ENCODE results near the gene DHX8.

DNA sequence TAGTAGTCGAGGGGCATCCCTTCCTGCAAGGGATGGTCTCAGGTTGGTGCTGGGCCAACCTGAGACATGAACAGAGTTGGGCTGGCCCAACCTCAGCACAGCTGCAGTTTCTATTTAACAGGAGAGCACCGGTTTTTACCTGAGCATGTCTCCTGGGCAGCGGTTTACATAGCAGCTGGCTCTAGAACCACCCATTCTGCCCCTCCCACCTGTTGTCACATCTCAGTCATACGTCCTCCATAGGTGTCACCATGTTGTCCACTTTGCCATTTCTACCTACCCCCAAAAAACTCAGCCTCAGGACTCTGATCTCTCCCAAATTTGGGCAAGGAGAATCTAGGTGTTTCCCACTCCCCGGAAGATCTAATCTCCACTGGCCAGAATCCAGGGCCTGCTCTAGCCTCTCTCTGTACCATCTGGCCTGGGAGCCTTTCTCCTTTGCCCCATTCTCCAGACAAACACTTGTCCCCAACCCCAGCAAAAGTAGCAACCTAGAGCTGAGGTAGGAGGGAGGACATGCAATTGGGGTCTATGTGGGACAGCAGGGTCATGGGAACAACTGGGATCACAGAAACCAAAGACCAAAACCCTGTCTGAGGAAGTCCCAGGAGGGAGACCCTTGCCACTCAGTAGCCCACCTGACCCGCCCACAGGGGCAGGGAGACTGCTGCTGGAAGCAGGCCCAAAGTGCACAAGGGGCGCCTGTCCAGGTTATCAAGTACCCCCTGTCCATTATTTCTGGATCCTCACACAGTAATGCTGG lies 43.3 kb downstream of the DHX8 start:
- TF ChIP-seq, protein P1, sequence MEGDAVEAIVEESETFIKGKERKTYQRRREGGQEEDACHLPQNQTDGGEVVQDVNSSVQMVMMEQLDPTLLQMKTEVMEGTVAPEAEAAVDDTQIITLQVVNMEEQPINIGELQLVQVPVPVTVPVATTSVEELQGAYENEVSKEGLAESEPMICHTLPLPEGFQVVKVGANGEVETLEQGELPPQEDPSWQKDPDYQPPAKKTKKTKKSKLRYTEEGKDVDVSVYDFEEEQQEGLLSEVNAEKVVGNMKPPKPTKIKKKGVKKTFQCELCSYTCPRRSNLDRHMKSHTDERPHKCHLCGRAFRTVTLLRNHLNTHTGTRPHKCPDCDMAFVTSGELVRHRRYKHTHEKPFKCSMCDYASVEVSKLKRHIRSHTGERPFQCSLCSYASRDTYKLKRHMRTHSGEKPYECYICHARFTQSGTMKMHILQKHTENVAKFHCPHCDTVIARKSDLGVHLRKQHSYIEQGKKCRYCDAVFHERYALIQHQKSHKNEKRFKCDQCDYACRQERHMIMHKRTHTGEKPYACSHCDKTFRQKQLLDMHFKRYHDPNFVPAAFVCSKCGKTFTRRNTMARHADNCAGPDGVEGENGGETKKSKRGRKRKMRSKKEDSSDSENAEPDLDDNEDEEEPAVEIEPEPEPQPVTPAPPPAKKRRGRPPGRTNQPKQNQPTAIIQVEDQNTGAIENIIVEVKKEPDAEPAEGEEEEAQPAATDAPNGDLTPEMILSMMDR (conservative IDR thresholded peaks at IDR 0.05 in 1 of 2, IDR thresholded peaks at IDR 0.05 in 1 of 2; ENCODE audit: low read depth in 1 of 2, low read length in 2 of 2), result no peak
- no peak for TF ChIP-seq EZH2 (IDR thresholded peaks at IDR 0.05; ENCODE audit: low read length, missing control alignments)
